HepG2 (cell line): ENCODE results near the gene ATXN7L2. TPM values are rescaled to one million over a fixed set of nuclear protein-coding genes. Genes with fewer than 3 reads are reported as not detected.

ENCODE experiments used
- DZIP1 ChIP-seq: sonication (generic); formaldehyde crosslinking; IDR thresholded peaks from 2 replicates; pipeline ENCODE4 v1.5.0; 2020; ENCODE audit warnings: mild to moderate bottlenecking, missing genetic modification reagents
- MAFK ChIP-seq, 2 experiments: IDR thresholded peaks in 1 of 2; conservative IDR thresholded peaks in 1 of 2; 2 replicates each; pipeline ENCODE4 v1.6.1; 2011; ENCODE audit warnings: improper control_type of control experiment in 2 of 2, low read length in 2 of 2
- MAZ ChIP-seq, 2 experiments: sonication (generic) in 1 of 2; formaldehyde crosslinking in 1 of 2; IDR thresholded peaks; 2 replicates each; pipeline versions ENCODE4 v1.5.0 to v1.6.1; 2012 to 2020; ENCODE audit warnings: low read depth in 2 of 2, mild to moderate bottlenecking in 2 of 2, borderline replicate concordance in 1 of 2, improper control_type of control experiment in 1 of 2, low read length in 1 of 2, missing genetic modification reagents in 1 of 2, moderate library complexity in 1 of 2
- MXD4 ChIP-seq: IDR thresholded peaks from 2 replicates; pipeline ENCODE4 v1.6.1; 2016; ENCODE audit warnings: mild to moderate bottlenecking, missing biosample characterization, missing genetic modification reagents
- RAD21 ChIP-seq: fragments of 450-650 bp; formaldehyde crosslinking; IDR thresholded peaks from 2 replicates; pipeline ENCODE4 v1.5.0; 2020; ENCODE audit warnings: mild to moderate bottlenecking
- RAD51 ChIP-seq: fragments of 450-650 bp; IDR thresholded peaks from 2 replicates; pipeline ENCODE4 v1.6.1; 2016; ENCODE audit warnings: borderline replicate concordance
- TAF15 ChIP-seq: fragments of 200-400 bp; formaldehyde crosslinking; IDR thresholded peaks from one replicate; pipeline ENCODE4 v1.6.1; 2018; ENCODE audit warnings: mild to moderate bottlenecking, low read depth, low read length; ENCODE audit not compliant: poor library complexity, severe bottlenecking
- UBTF ChIP-seq: sonication (generic); formaldehyde crosslinking; IDR thresholded peaks from 2 replicates; pipeline ENCODE4 v1.4.0; 2020; ENCODE audit warnings: mild to moderate bottlenecking, missing genetic modification reagents
- ZBTB7B ChIP-seq: sonication (generic); formaldehyde crosslinking; IDR thresholded peaks from 2 replicates; pipeline ENCODE4 v1.4.0; 2020; ENCODE audit warnings: missing genetic modification reagents
- ZNF558 ChIP-seq: sonication (generic); formaldehyde crosslinking; IDR thresholded peaks from 2 replicates; pipeline ENCODE4 v1.9.0; 2022; ENCODE audit warnings: mild to moderate bottlenecking, missing genetic modification reagents, borderline replicate concordance
- ZNF572 ChIP-seq: sonication (generic); formaldehyde crosslinking; IDR thresholded peaks from 2 replicates; pipeline ENCODE4 v1.5.1; 2020; ENCODE audit warnings: mild to moderate bottlenecking, missing genetic modification reagents
- ZNF580 ChIP-seq: IDR thresholded peaks from 2 replicates; pipeline ENCODE4 v1.6.1; 2016; ENCODE audit warnings: low read depth, borderline replicate concordance
- ZNF605 ChIP-seq: sonication (generic); formaldehyde crosslinking; IDR thresholded peaks from 2 replicates; pipeline ENCODE4 v1.8.0; 2022; ENCODE audit warnings: mild to moderate bottlenecking, missing genetic modification reagents
- ZNF660 ChIP-seq: sonication (generic); formaldehyde crosslinking; IDR thresholded peaks from 2 replicates; pipeline ENCODE4 v1.5.1; 2020; ENCODE audit warnings: mild to moderate bottlenecking, low read depth, missing genetic modification reagents, borderline replicate concordance
- polyA plus RNA-seq, 8 experiments: library from polyadenylated mRNA; depleted of rRNA in 3 of 8; stranded (reverse) in 7 of 8; unstranded in 1 of 8; fragments of >200 nt; fragmentation: Illumina TruSeq in 4 of 8; extraction: Trizol in 4 of 8; gene quantifications; 2 replicates each; pipeline versions ENCODE4 v1.2.1 to v1.2.3, GENCODE V29; 2011 to 2016; ENCODE audit warnings: low read depth in 4 of 8, missing spikeins in 1 of 8, mixed read lengths in 1 of 8; ENCODE audit not compliant: insufficient read depth in 1 of 8
- total RNA-seq, 5 experiments: library from RNA; depleted of rRNA; stranded (reverse); fragments of >200 nt; fragmentation: Illumina TruSeq; extraction: Trizol; gene quantifications; 2 replicates each; pipeline ENCODE4 v1.2.3, GENCODE V29; 2016; ENCODE audit warnings: low read depth in 1 of 5
- TF ChIP-seq, protein P1 (sequence below): sonication (generic); formaldehyde crosslinking; IDR thresholded peaks from 2 replicates; pipeline ENCODE4 v1.4.0; 2020; ENCODE audit warnings: mild to moderate bottlenecking, missing genetic modification reagents, borderline replicate concordance
- TF ChIP-seq, protein P2 (sequence below): sonication (generic); formaldehyde crosslinking; IDR thresholded peaks from 2 replicates; pipeline ENCODE4 v1.8.1; 2023; ENCODE audit warnings: missing genetic modification reagents, mild to moderate bottlenecking, borderline replicate concordance

ATXN7L2 gene
- total and polyA plus RNA-seq, 2 of the 13 experiments (the other 11 are each of a cell fraction or from before 2014, with no cell fraction given) = 2.7 to 2.8 TPM

- no peak for TF ChIP-seq MAZ (IDR thresholded peaks at IDR 0.05; ENCODE audit: borderline replicate concordance, low read depth, low read length)
- TF ChIP-seq MAZ (CRISPR knock-in tag; IDR thresholded peaks at IDR 0.05; ENCODE audit: low read depth) = 0 out of 2 replicates have a peak, but pooled peaks have one; percentile 5
- no peak for TF ChIP-seq ZNF558 (CRISPR knock-in tag)
- peak; percentile 52; the same call in 1 of the 2 replicates for TF ChIP-seq ZBTB7B (CRISPR knock-in tag)
- TF ChIP-seq MAFK (conservative IDR thresholded peaks at IDR 0.05 in 1 of 2, IDR thresholded peaks at IDR 0.05 in 1 of 2; ENCODE audit: low read length in 2 of 2) = no peak
- TF ChIP-seq RAD51 = no peak
- no peak for TF ChIP-seq TAF15
- TF ChIP-seq, protein P1, sequence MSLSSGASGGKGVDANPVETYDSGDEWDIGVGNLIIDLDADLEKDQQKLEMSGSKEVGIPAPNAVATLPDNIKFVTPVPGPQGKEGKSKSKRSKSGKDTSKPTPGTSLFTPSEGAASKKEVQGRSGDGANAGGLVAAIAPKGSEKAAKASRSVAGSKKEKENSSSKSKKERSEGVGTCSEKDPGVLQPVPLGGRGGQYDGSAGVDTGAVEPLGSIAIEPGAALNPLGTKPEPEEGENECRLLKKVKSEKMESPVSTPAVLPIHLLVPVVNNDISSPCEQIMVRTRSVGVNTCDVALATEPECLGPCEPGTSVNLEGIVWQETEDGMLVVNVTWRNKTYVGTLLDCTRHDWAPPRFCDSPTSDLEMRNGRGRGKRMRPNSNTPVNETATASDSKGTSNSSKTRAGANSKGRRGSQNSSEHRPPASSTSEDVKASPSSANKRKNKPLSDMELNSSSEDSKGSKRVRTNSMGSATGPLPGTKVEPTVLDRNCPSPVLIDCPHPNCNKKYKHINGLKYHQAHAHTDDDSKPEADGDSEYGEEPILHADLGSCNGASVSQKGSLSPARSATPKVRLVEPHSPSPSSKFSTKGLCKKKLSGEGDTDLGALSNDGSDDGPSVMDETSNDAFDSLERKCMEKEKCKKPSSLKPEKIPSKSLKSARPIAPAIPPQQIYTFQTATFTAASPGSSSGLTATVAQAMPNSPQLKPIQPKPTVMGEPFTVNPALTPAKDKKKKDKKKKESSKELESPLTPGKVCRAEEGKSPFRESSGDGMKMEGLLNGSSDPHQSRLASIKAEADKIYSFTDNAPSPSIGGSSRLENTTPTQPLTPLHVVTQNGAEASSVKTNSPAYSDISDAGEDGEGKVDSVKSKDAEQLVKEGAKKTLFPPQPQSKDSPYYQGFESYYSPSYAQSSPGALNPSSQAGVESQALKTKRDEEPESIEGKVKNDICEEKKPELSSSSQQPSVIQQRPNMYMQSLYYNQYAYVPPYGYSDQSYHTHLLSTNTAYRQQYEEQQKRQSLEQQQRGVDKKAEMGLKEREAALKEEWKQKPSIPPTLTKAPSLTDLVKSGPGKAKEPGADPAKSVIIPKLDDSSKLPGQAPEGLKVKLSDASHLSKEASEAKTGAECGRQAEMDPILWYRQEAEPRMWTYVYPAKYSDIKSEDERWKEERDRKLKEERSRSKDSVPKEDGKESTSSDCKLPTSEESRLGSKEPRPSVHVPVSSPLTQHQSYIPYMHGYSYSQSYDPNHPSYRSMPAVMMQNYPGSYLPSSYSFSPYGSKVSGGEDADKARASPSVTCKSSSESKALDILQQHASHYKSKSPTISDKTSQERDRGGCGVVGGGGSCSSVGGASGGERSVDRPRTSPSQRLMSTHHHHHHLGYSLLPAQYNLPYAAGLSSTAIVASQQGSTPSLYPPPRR (CRISPR knock-in tag) = no peak
- peak; percentile 33; the same call in 1 of the 2 replicates for TF ChIP-seq RAD21
- TF ChIP-seq ZNF605 (CRISPR knock-in tag) = 0 out of 2 replicates have a peak, but pooled peaks have one; percentile 23
- TF ChIP-seq ZNF580 = 0 out of 2 replicates have a peak, but pooled peaks have one; percentile 17
- TF ChIP-seq, protein P2, sequence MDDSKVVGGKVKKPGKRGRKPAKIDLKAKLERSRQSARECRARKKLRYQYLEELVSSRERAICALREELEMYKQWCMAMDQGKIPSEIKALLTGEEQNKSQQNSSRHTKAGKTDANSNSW (CRISPR knock-in tag) = 0 out of 2 replicates have a peak, but pooled peaks have one; percentile 50
- TF ChIP-seq ZNF572 (CRISPR knock-in tag) = peak; percentile 61; the same call in 1 of the 2 replicates
- no peak for TF ChIP-seq ZNF660 (CRISPR knock-in tag)
- no peak for TF ChIP-seq DZIP1 (CRISPR knock-in tag)
- TF ChIP-seq MXD4 (CRISPR knock-in tag) = peak; percentile 9; the same call in 1 of the 2 replicates
- TF ChIP-seq UBTF (CRISPR knock-in tag) = peak; percentile 36; the same call in 1 of the 2 replicates
These were observed 674 bp upstream of the ATXN7L2 start (continued) for GRCh38 chr1:109482791-109483671.
